Measurements from ENCODE around the gene UNC93A.
"Not testable (repeated sequence)": the region's sequence is repeated elsewhere in the genome, so short reads cannot be mapped to it uniquely, and the experiment has no call there.

Gene UNC93A

GRCh38 chr6:167303675-167304625, 12.8 kb downstream of the UNC93A start:
- H3K36me3 ChIP-seq (ENCODE audit: control insufficient read depth in 2 of 2, insufficient read depth in 2 of 2, low read length in 2 of 2), result no peaks in the 10 kb centered on the region
- H3K4me3 ChIP-seq (ENCODE audit: low read length in 2 of 2), result no peak overlapping the region

DNA sequence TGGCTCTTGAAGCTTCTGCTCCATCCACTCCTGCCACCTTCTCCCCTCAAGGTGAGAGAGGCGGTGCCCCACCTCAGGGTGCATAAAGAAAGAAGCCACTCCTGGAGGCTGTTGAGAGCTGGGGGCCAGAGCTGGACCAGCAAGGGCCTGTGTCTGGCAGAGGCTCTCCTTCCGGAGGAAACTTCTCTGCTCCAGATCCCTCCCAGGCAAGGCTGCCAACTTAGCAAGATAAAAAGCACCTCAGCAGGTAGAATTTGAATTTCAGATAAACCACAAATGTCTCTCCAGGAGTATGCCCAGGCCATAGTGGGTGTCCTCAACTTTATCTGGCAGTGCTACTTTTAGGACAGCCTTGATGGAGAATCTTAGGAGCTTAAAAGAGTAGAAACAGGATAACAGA, 13.8 kb downstream of the UNC93A start:
- no peak overlapping the region for H3K27ac ChIP-seq (ENCODE audit: low read length)
- no peaks in the 10 kb centered on the region for H3K9me3 ChIP-seq (ENCODE audit: control insufficient read depth in 2 of 2, low read length in 2 of 2)
- no peak overlapping the region for H3K9ac ChIP-seq (ENCODE audit: low read length in 2 of 2)
- H3K4me3 ChIP-seq (ENCODE audit: low read length in 2 of 2), result no peak overlapping the region
- no peaks in the 10 kb centered on the region for H3K27me3 ChIP-seq (ENCODE audit: control insufficient read depth in 1 of 2, insufficient read depth in 2 of 2, low read length in 2 of 2)
- H3K36me3 ChIP-seq (ENCODE audit: control insufficient read depth in 2 of 2, insufficient read depth in 2 of 2, low read length in 2 of 2), result no peaks in the 10 kb centered on the region
- H3K4me1 ChIP-seq (ENCODE audit: control insufficient read depth, insufficient read depth, low read length), result peaks cover 2% of the 10 kb centered on the region

More at GRCh38 chr6:167303675-167304625, 12.8 kb downstream of the UNC93A start:
- Histone ChIP-seq H3K4me1 (ENCODE audit: control insufficient read depth, insufficient read depth, low read length) (no peaks in the 10 kb centered on the region), H3K27ac (ENCODE audit: low read length) (no peak overlapping the region), H3K27me3 (ENCODE audit: control insufficient read depth in 1 of 2, insufficient read depth in 2 of 2, low read length in 2 of 2) (no peaks in the 10 kb centered on the region), H3K9ac (ENCODE audit: low read length in 2 of 2) (no peak overlapping the region), H3K9me3 (ENCODE audit: control insufficient read depth in 2 of 2, low read length in 2 of 2) (no peaks in the 10 kb centered on the region)

DNA sequence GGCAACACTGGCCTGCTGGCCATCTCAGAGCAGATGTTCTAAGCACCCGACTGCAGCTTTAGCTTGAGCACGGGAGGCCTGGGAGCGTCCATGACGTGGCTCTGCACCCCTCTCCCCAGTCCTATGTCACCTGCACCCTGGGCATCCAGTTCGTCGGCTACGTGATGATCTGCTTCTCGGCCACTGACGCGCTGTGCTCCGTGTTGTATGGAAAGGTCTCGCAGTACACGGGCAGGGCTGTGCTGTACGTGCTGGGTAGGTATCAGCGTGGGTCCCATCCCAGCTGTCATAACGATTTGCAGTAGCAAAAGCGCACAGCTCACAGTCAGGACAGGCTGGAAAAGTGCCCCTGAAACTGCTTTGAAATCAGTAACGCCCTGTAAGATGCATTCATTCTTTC, 14.7 kb downstream of the UNC93A start:
- Histone ChIP-seq H3K36me3 (ENCODE audit: control insufficient read depth in 2 of 2, insufficient read depth in 2 of 2, low read length in 2 of 2) (no peaks in the 10 kb centered on the region), H3K9me3 (ENCODE audit: control insufficient read depth in 2 of 2, low read length in 2 of 2) (no peaks in the 10 kb centered on the region), H3K27ac (ENCODE audit: low read length) (no peak overlapping the region), H3K9ac (ENCODE audit: low read length in 2 of 2) (no peak overlapping the region), H3K4me1 (ENCODE audit: control insufficient read depth, insufficient read depth, low read length) (peaks cover 7% of the 10 kb centered on the region), H3K4me3 (ENCODE audit: low read length in 2 of 2) (no peak overlapping the region), H3K27me3 (ENCODE audit: control insufficient read depth in 1 of 2, insufficient read depth in 2 of 2, low read length in 2 of 2) (no peaks in the 10 kb centered on the region)

- no peak overlapping the region for H3K27ac ChIP-seq (ENCODE audit: low read length)
- no peak overlapping the region for H3K9ac ChIP-seq (ENCODE audit: low read length in 2 of 2)
- H3K36me3 ChIP-seq (ENCODE audit: control insufficient read depth in 2 of 2, insufficient read depth in 2 of 2, low read length in 2 of 2), result no peaks in the 10 kb centered on the region
- H3K27me3 ChIP-seq (ENCODE audit: control insufficient read depth in 1 of 2, insufficient read depth in 2 of 2, low read length in 2 of 2), result no peaks in the 10 kb centered on the region
- H3K4me1 ChIP-seq (ENCODE audit: control insufficient read depth, insufficient read depth, low read length), result peaks cover 13% of the 10 kb centered on the region
- H3K4me3 ChIP-seq (ENCODE audit: low read length in 2 of 2), result no peak overlapping the region
- H3K9me3 ChIP-seq (ENCODE audit: control insufficient read depth in 2 of 2, low read length in 2 of 2), result no peaks in the 10 kb centered on the region
Observed at GRCh38 chr6:167306401-167306998, 15.4 kb downstream of the UNC93A start.

GRCh38 chr6:167307342-167307955, 16.3 kb downstream of the UNC93A start:
- no peaks in the 10 kb centered on the region for H3K9me3 ChIP-seq (ENCODE audit: control insufficient read depth in 2 of 2, low read length in 2 of 2)
- H3K4me1 ChIP-seq (ENCODE audit: control insufficient read depth, insufficient read depth, low read length), result peaks cover 16% of the 10 kb centered on the region
- no peaks in the 10 kb centered on the region for H3K27me3 ChIP-seq (ENCODE audit: control insufficient read depth in 1 of 2, insufficient read depth in 2 of 2, low read length in 2 of 2)
- no peak overlapping the region for H3K27ac ChIP-seq (ENCODE audit: low read length)
- H3K9ac ChIP-seq (ENCODE audit: low read length in 2 of 2), result no peak overlapping the region
- no peaks in the 10 kb centered on the region for H3K36me3 ChIP-seq (ENCODE audit: control insufficient read depth in 2 of 2, insufficient read depth in 2 of 2, low read length in 2 of 2)
- no peak overlapping the region for H3K4me3 ChIP-seq (ENCODE audit: low read length in 2 of 2)

- H3K4me3 ChIP-seq (ENCODE audit: low read length in 2 of 2), result no peak overlapping the region
- no peaks in the 10 kb centered on the region for H3K9me3 ChIP-seq (ENCODE audit: control insufficient read depth in 2 of 2, low read length in 2 of 2)
- H3K27ac ChIP-seq (ENCODE audit: low read length), result no peak overlapping the region
- no peaks in the 10 kb centered on the region for H3K27me3 ChIP-seq (ENCODE audit: control insufficient read depth in 1 of 2, insufficient read depth in 2 of 2, low read length in 2 of 2)
- H3K4me1 ChIP-seq (ENCODE audit: control insufficient read depth, insufficient read depth, low read length), result peaks cover 16% of the 10 kb centered on the region
- no peak overlapping the region for H3K9ac ChIP-seq (ENCODE audit: low read length in 2 of 2)
- H3K36me3 ChIP-seq (ENCODE audit: control insufficient read depth in 2 of 2, insufficient read depth in 2 of 2, low read length in 2 of 2), result no peaks in the 10 kb centered on the region
Observed at GRCh38 chr6:167308207-167308606, 17.1 kb downstream of the UNC93A start.

GRCh38 chr6:167309355-167310192, 18.5 kb downstream of the UNC93A start:
- H3K27ac ChIP-seq (ENCODE audit: low read length); H3K4me3 ChIP-seq (ENCODE audit: low read length in 2 of 2); H3K9me3 ChIP-seq (ENCODE audit: control insufficient read depth in 2 of 2, low read length in 2 of 2); H3K27me3 ChIP-seq (ENCODE audit: control insufficient read depth in 1 of 2, insufficient read depth in 2 of 2, low read length in 2 of 2); H3K36me3 ChIP-seq (ENCODE audit: control insufficient read depth in 2 of 2, insufficient read depth in 2 of 2, low read length in 2 of 2); H3K9ac ChIP-seq (ENCODE audit: low read length in 2 of 2): not testable (repeated sequence)
- peaks cover 16% of the 10 kb centered on the region for H3K4me1 ChIP-seq (ENCODE audit: control insufficient read depth, insufficient read depth, low read length)

DNA sequence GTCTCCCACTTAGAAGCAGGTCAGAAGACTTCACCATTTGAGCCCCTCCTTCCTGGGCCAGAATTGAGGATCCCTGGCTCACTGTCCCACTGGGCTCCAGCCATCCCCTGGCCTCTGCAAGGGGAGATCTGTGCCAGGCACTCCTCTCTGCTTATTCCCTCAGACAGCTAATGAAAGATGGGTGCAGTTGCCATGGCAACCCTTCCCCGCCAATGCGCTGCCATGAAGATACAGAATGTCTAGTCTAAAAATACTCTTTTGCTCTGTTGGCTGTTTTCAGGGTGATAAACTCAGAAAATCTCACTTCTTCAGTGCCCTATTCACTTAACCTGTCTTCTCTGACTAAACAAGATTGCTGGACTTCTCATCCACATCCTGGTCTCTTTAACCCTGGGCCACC, 20.2 kb downstream of the UNC93A start:
- Histone ChIP-seq H3K27ac (ENCODE audit: low read length) (no peak overlapping the region), H3K9me3 (ENCODE audit: control insufficient read depth in 2 of 2, low read length in 2 of 2) (no peaks in the 10 kb centered on the region), H3K9ac (ENCODE audit: low read length in 2 of 2) (no peak overlapping the region), H3K27me3 (ENCODE audit: control insufficient read depth in 1 of 2, insufficient read depth in 2 of 2, low read length in 2 of 2) (no peaks in the 10 kb centered on the region), H3K36me3 (ENCODE audit: control insufficient read depth in 2 of 2, insufficient read depth in 2 of 2, low read length in 2 of 2) (no peaks in the 10 kb centered on the region), H3K4me1 (ENCODE audit: control insufficient read depth, insufficient read depth, low read length) (peaks cover 16% of the 10 kb centered on the region), H3K4me3 (ENCODE audit: low read length in 2 of 2) (no peak overlapping the region)

- H3K9ac ChIP-seq (ENCODE audit: low read length in 2 of 2); H3K36me3 ChIP-seq (ENCODE audit: control insufficient read depth in 2 of 2, insufficient read depth in 2 of 2, low read length in 2 of 2); H3K27ac ChIP-seq (ENCODE audit: low read length); H3K27me3 ChIP-seq (ENCODE audit: control insufficient read depth in 1 of 2, insufficient read depth in 2 of 2, low read length in 2 of 2); H3K4me3 ChIP-seq (ENCODE audit: low read length in 2 of 2); H3K9me3 ChIP-seq (ENCODE audit: control insufficient read depth in 2 of 2, low read length in 2 of 2): not testable (repeated sequence)
- H3K4me1 ChIP-seq (ENCODE audit: control insufficient read depth, insufficient read depth, low read length), result peaks cover 16% of the 10 kb centered on the region
Observed at GRCh38 chr6:167311691-167312090, 20.6 kb downstream of the UNC93A start.

DNA sequence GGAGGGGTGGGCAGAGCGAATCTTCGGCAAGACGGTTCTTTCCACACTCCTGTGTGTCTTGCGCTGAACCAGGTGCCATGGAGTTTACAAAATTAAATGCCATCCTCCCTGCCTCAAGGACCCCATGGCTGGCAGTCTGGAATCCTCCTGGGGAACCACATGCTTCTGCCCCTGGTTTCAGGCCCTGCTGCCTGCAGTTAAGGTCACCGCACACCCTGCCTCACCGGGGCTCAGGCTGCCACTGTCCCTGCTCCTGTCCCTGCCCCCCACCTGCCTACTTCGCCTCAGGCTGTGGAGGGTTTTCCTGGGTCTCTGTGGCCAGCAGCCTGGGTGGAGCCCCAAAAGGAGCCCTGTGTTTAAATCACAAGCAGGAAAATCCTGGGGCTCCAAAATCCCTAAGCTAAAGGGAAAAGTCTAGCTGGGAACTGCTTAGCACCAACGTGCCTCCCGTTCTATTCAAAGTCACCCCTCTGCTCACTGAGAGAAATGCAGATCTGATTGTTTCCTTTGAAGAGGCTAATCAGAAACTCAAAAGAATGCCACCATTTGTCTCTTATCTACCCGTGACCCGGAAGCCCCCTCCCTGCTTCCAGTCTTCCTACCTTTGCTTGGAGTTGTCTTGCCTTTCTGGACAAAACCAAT, 23.2 kb downstream of the UNC93A start:
- Histone ChIP-seq H3K27me3 (ENCODE audit: control insufficient read depth in 1 of 2, insufficient read depth in 2 of 2, low read length in 2 of 2) (no peaks in the 10 kb centered on the region), H3K9me3 (ENCODE audit: control insufficient read depth in 2 of 2, low read length in 2 of 2) (no peaks in the 10 kb centered on the region), H3K9ac (ENCODE audit: low read length in 2 of 2) (no peak overlapping the region), H3K36me3 (ENCODE audit: control insufficient read depth in 2 of 2, insufficient read depth in 2 of 2, low read length in 2 of 2) (no peaks in the 10 kb centered on the region), H3K4me3 (ENCODE audit: low read length in 2 of 2) (no peak overlapping the region), H3K27ac (ENCODE audit: low read length) (no peak overlapping the region), H3K4me1 (ENCODE audit: control insufficient read depth, insufficient read depth, low read length) (peaks cover 20% of the 10 kb centered on the region)

Measured in stomach smooth muscle (tissue), 2 donors.